ENCODE measurements around the gene PAPPA. TPM values are rescaled to one million over a fixed set of nuclear protein-coding genes. Genes with fewer than 3 reads are reported as not detected.

Gene PAPPA
- total and polyA plus RNA-seq, 9 of the 15 experiments (the other 6 are each of a cell fraction or from before 2014, with no cell fraction given) = 0.06 to 0.18 (median 0.11) TPM

GRCh38 chr9:116420993-116421538 lies 267.5 kb downstream of the PAPPA start (continued):
- TF ChIP-seq, protein P1, sequence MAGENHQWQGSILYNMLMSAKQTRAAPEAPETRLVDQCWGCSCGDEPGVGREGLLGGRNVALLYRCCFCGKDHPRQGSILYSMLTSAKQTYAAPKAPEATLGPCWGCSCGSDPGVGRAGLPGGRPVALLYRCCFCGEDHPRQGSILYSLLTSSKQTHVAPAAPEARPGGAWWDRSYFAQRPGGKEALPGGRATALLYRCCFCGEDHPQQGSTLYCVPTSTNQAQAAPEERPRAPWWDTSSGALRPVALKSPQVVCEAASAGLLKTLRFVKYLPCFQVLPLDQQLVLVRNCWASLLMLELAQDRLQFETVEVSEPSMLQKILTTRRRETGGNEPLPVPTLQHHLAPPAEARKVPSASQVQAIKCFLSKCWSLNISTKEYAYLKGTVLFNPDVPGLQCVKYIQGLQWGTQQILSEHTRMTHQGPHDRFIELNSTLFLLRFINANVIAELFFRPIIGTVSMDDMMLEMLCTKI (IDR thresholded peaks at IDR 0.05; ENCODE audit: partially characterized antibody) = no peak
- TF ChIP-seq GATAD2A (IDR thresholded peaks at IDR 0.05) (0 out of 2 replicates have a peak, but pooled peaks have one; percentile 59), KLF10 (CRISPR knock-in tag; IDR thresholded peaks at IDR 0.05) (no peak), SNAPC5 (CRISPR knock-in tag; IDR thresholded peaks at IDR 0.05) (no peak), CBFA2T2 (conservative IDR thresholded peaks at IDR 0.05) (peak; percentile 62), CBX8 (IDR thresholded peaks at IDR 0.05; ENCODE audit: borderline replicate concordance, extremely low read depth, low read depth, low read length, poor library complexity, severe bottlenecking) (no peak), ARID2 (IDR thresholded peaks at IDR 0.05) (no peak), ZKSCAN8 (CRISPR knock-in tag; IDR thresholded peaks at IDR 0.05) (peak; percentile 24; the same call in 1 of the 2 replicates), ZBTB17 (CRISPR knock-in tag; IDR thresholded peaks at IDR 0.05) (no peak), POLR2AphosphoS2 (IDR thresholded peaks at IDR 0.05; ENCODE audit: low read length) (no peak), KLF13 (tag; IDR thresholded peaks at IDR 0.05; ENCODE audit: borderline replicate concordance, low read depth) (no peak), ZBTB49 (CRISPR knock-in tag; IDR thresholded peaks at IDR 0.05; ENCODE audit: borderline replicate concordance) (no peak), SP1 (CRISPR knock-in tag; IDR thresholded peaks at IDR 0.05) (no peak), THRA (IDR thresholded peaks at IDR 0.05) (no peak), ZNF224 (CRISPR knock-in tag; IDR thresholded peaks at IDR 0.05) (no peak), NCOA1 (IDR thresholded peaks at IDR 0.05; ENCODE audit: low read depth) (no peak), ZNF79 (CRISPR knock-in tag; IDR thresholded peaks at IDR 0.05; ENCODE audit: low read depth) (no peak), MED1 (CRISPR knock-in tag; IDR thresholded peaks at IDR 0.05; ENCODE audit: borderline replicate concordance) (no peak), PHB (CRISPR knock-in tag; IDR thresholded peaks at IDR 0.05) (no peak), ZBED1 (IDR thresholded peaks at IDR 0.05) (no peak), MECOM (CRISPR knock-in tag; IDR thresholded peaks at IDR 0.05) (peak; percentile 76)
- TF ChIP-seq, protein P2, sequence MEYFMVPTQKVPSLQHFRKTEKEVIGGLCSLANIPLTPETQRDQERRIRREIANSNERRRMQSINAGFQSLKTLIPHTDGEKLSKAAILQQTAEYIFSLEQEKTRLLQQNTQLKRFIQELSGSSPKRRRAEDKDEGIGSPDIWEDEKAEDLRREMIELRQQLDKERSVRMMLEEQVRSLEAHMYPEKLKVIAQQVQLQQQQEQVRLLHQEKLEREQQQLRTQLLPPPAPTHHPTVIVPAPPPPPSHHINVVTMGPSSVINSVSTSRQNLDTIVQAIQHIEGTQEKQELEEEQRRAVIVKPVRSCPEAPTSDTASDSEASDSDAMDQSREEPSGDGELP (CRISPR knock-in tag; IDR thresholded peaks at IDR 0.05; ENCODE audit: borderline replicate concordance) = no peak
- TF ChIP-seq, protein P3, sequence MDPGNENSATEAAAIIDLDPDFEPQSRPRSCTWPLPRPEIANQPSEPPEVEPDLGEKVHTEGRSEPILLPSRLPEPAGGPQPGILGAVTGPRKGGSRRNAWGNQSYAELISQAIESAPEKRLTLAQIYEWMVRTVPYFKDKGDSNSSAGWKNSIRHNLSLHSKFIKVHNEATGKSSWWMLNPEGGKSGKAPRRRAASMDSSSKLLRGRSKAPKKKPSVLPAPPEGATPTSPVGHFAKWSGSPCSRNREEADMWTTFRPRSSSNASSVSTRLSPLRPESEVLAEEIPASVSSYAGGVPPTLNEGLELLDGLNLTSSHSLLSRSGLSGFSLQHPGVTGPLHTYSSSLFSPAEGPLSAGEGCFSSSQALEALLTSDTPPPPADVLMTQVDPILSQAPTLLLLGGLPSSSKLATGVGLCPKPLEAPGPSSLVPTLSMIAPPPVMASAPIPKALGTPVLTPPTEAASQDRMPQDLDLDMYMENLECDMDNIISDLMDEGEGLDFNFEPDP (CRISPR knock-in tag; IDR thresholded peaks at IDR 0.05) = no peak
